Mesodermal cell (in vitro differentiated cells): ENCODE measurements around the gene SEBOX.

Source experiments
- H3K27ac ChIP-seq: 2 replicates; pipeline ENCODE4 v1.7.0; 2013; ENCODE audit warnings: mild to moderate bottlenecking, low read depth, low read length, moderate library complexity; ENCODE audit not compliant: severe bottlenecking
- H3K36me3 ChIP-seq: 2 replicates; pipeline ENCODE4 v1.7.1; 2013; ENCODE audit warnings: mild to moderate bottlenecking, low read length, moderate library complexity; ENCODE audit not compliant: control insufficient read depth, insufficient read depth
- H3K4me1 ChIP-seq: one replicate; pipeline ENCODE4 v1.7.1; 2013; ENCODE audit warnings: mild to moderate bottlenecking, low read length; ENCODE audit not compliant: insufficient read depth, control insufficient read depth, poor library complexity, severe bottlenecking
- H3K4me3 ChIP-seq: 2 replicates; pipeline ENCODE4 v1.7.0; 2013; ENCODE audit warnings: low read length, control low read depth, mild to moderate bottlenecking; ENCODE audit not compliant: insufficient read depth, poor library complexity, severe bottlenecking; ENCODE audit errors: extremely low read depth
- H3K9me3 ChIP-seq: 2 replicates; pipeline ENCODE4 v1.7.1; 2013; ENCODE audit warnings: mild to moderate bottlenecking, low read length, moderate library complexity; ENCODE audit not compliant: control insufficient read depth
- WGBS, 2 experiments: methylation state at CpG; one replicate each; pipeline ENCODE4 v1.1.5; 2013; ENCODE audit warnings: missing lambda C conversion rate in 2 of 2; ENCODE audit not compliant: insufficient coverage in 2 of 2; 5-methylcytosine and 5-hydroxymethylcytosine counted together

Gene SEBOX

GRCh38 chr17:28379814-28380801 lies 15.1 kb upstream of the SEBOX start:
- Histone ChIP-seq H3K4me1 (peaks cover 10% of the 10 kb centered on the region), H3K27ac (peak overlapping the region; percentile 43), H3K36me3 (peaks cover 6% of the 10 kb centered on the region), H3K4me3 (no peak overlapping the region), H3K9me3 (no peaks in the 10 kb centered on the region)
- 76 to 83% methylated on average over 9 to 10 of the region's 10 CpGs for WGBS, 2 experiments

- WGBS, 2 experiments = 92 to 100% methylated on average over 1 to 4 of the region's 6 CpGs
- no peaks in the 10 kb centered on the region for H3K9me3 ChIP-seq
- H3K4me3 ChIP-seq = peak overlapping the region; percentile 58
- peaks cover 16% of the 10 kb centered on the region for H3K4me1 ChIP-seq
- no peak overlapping the region for H3K27ac ChIP-seq
- no peaks in the 10 kb centered on the region for H3K36me3 ChIP-seq
Measured at GRCh38 chr17:28372945-28373274, 7.9 kb upstream of the SEBOX start.

GRCh38 chr17:28372203-28372944 lies 7.4 kb upstream of the SEBOX start:
- Histone ChIP-seq H3K27ac (no peak overlapping the region), H3K36me3 (no peaks in the 10 kb centered on the region)
- 9 to 10% methylated on average over 47 to 48 of the region's 53 CpGs for WGBS, 2 experiments

GRCh38 chr17:28371245-28372202 lies 6.5 kb upstream of the SEBOX start, which contains the start of gene SARM1:
TSS of gene SARM1 (plus strand) at chr17:28371694. CDS start at chr17:28372033, 339 bp downstream.
- 1% methylated on average over 52 to 70 of the region's 80 CpGs for WGBS, 2 experiments
- H3K4me1 ChIP-seq = peaks cover 16% of the 10 kb centered on the region
- peaks cover 5% of the 10 kb centered on the region for H3K36me3 ChIP-seq
- H3K27ac ChIP-seq = peak within 1 kb of the TSS; percentile 92
- no peaks in the 10 kb centered on the region for H3K9me3 ChIP-seq
- H3K4me3 ChIP-seq = peak within 1 kb of the TSS; percentile 58

More at GRCh38 chr17:28372203-28372944, 7.4 kb upstream of the SEBOX start:
- Histone ChIP-seq H3K4me3 (peak overlapping the region; percentile 58), H3K9me3 (no peaks in the 10 kb centered on the region), H3K4me1 (peaks cover 16% of the 10 kb centered on the region)

- Histone ChIP-seq H3K27ac (peak overlapping the region; percentile 92), H3K4me1 (peaks cover 16% of the 10 kb centered on the region)
Measured at GRCh38 chr17:28370744-28371103, 5.7 kb upstream of the SEBOX start.

GRCh38 chr17:28370035-28370743 lies 5.2 kb upstream of the SEBOX start, which contains the start of gene VTN:
TSS of gene VTN (minus strand) at chr17:28370307. CDS start at chr17:28370203, 104 bp downstream.
- H3K27ac ChIP-seq = peak within 1 kb of the TSS; percentile 92

More at GRCh38 chr17:28370744-28371103, 5.7 kb upstream of the SEBOX start:
- H3K9me3 ChIP-seq = no peaks in the 10 kb centered on the region
- no peak overlapping the region for H3K4me3 ChIP-seq
- WGBS, 2 experiments = 83 to 100% methylated on average over 1 of the region's 1 CpG
- peaks cover 5% of the 10 kb centered on the region for H3K36me3 ChIP-seq

GRCh38 chr17:28369684-28370034 lies 4.7 kb upstream of the SEBOX start:
- Histone ChIP-seq H3K27ac (peak overlapping the region; percentile 92), H3K4me1 (peaks cover 16% of the 10 kb centered on the region), H3K9me3 (no peaks in the 10 kb centered on the region), H3K4me3 (no peak overlapping the region), H3K36me3 (peaks cover 7% of the 10 kb centered on the region)
- WGBS, 2 experiments = 83% methylated on average over 10 of the region's 10 CpGs

More at GRCh38 chr17:28370035-28370743, 5.2 kb upstream of the SEBOX start, which contains the start of gene VTN:
- H3K9me3 ChIP-seq = no peaks in the 10 kb centered on the region
- peak within 1 kb of the TSS; percentile 58 for H3K4me3 ChIP-seq
- H3K36me3 ChIP-seq = peaks cover 5% of the 10 kb centered on the region
- 24 to 51% methylated on average over 5 of the region's 8 CpGs for WGBS, 2 experiments
- peaks cover 16% of the 10 kb centered on the region for H3K4me1 ChIP-seq

GRCh38 chr17:28368915-28369683 lies 4.1 kb upstream of the SEBOX start:
- Histone ChIP-seq H3K4me3 (no peak overlapping the region), H3K9me3 (no peaks in the 10 kb centered on the region), H3K36me3 (peaks cover 11% of the 10 kb centered on the region), H3K27ac (no peak overlapping the region), H3K4me1 (peaks cover 16% of the 10 kb centered on the region)
- 95 to 98% methylated on average over 22 to 23 of the region's 23 CpGs for WGBS, 2 experiments

- WGBS, 2 experiments = 88 to 97% methylated on average over 4 to 5 of the region's 5 CpGs
- Histone ChIP-seq H3K9me3 (no peaks in the 10 kb centered on the region), H3K27ac (no peak overlapping the region), H3K4me1 (peaks cover 16% of the 10 kb centered on the region), H3K4me3 (no peak overlapping the region), H3K36me3 (peaks cover 18% of the 10 kb centered on the region)
Measured at GRCh38 chr17:28368306-28368831, 3.4 kb upstream of the SEBOX start.
